Progenitor cell of endocrine pancreas (in vitro differentiated cells): ENCODE results near the gene TDO2. TPM values are rescaled to one million over a fixed set of nuclear protein-coding genes. Genes with fewer than 3 reads are reported as not detected.
A peak's percentile ranks its signal among the peaks of the same experiment; 100 is the strongest.
"Not testable (repeated sequence)": the region's sequence is repeated elsewhere in the genome, so short reads cannot be mapped to it uniquely, and the experiment has no call there.

ENCODE experiments used
- DNase-seq: peaks from one replicate; pipeline ENCODE4 v3.0.0; 2021; ENCODE audit warnings: low spot score; ENCODE audit not compliant: unreplicated experiment
- H3K27ac Mint-ChIP-seq: 2 replicates; pipeline ENCODE4 v1.8.0; 2021; ENCODE audit warnings: mild to moderate bottlenecking, moderate library complexity, mixed read lengths
- H3K27me3 Mint-ChIP-seq: 2 replicates; pipeline ENCODE4 v1.8.0; 2021; ENCODE audit warnings: mixed read lengths
- H3K36me3 Mint-ChIP-seq: 2 replicates; pipeline ENCODE4 v1.8.0; 2022; ENCODE audit warnings: mixed read lengths; ENCODE audit not compliant: insufficient read depth
- H3K4me1 Mint-ChIP-seq: 2 replicates; pipeline ENCODE4 v1.8.0; 2021; ENCODE audit warnings: low read depth, mixed read lengths
- H3K4me3 Mint-ChIP-seq: 2 replicates; pipeline ENCODE4 v1.8.0; 2021; ENCODE audit warnings: low read depth, mild to moderate bottlenecking, moderate library complexity, mixed read lengths
- H3K9me3 Mint-ChIP-seq: 2 replicates; pipeline ENCODE4 v1.8.0; 2021; ENCODE audit warnings: low read depth, mixed read lengths
- total RNA-seq: library from RNA; stranded (reverse); gene quantifications from 2 replicates; pipeline ENCODE4 v1.2.1, GENCODE V29; 2021
- TF ChIP-seq, protein P1 (sequence below): fragments of 200-600 bp; sonication (generic); IDR thresholded peaks from one replicate; pipeline ENCODE4 v1.5.0; 2021; ENCODE audit warnings: antibody characterized with exemption, mild to moderate bottlenecking; ENCODE audit not compliant: unreplicated experiment

The TDO2 gene
- total RNA-seq, 1 donor from 2014 or later, result 0.46 TPM

DNA sequence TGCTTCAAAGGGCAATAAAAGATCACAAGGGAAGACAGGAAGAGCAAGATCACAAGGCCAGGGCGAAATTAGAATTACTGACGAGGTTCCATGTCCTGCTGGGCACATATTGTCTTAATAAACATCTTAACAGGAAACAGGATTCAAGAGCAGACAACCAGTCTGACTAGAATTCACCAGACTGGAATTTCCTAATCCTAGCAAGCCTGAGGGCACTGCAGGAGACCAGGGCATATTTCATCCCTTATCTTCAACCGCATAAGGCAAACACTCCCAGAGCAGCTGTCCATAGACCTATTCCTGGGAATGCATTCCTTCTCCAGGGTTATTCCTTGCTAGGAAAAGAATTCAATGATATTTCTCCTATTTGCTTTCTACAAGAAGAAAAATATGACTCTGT, 12.4 kb upstream of the TDO2 start:
- Mint-ChIP-seq H3K27ac (no peak overlapping the region), H3K9me3 (peaks cover 15% of the 10 kb centered on the region), H3K36me3 (peaks cover 3% of the 10 kb centered on the region), H3K4me1 (peaks cover 9% of the 10 kb centered on the region), H3K27me3 (no peaks in the 10 kb centered on the region), H3K4me3 (no peak overlapping the region)
- no peak for DNase-seq
- TF ChIP-seq, protein P1, sequence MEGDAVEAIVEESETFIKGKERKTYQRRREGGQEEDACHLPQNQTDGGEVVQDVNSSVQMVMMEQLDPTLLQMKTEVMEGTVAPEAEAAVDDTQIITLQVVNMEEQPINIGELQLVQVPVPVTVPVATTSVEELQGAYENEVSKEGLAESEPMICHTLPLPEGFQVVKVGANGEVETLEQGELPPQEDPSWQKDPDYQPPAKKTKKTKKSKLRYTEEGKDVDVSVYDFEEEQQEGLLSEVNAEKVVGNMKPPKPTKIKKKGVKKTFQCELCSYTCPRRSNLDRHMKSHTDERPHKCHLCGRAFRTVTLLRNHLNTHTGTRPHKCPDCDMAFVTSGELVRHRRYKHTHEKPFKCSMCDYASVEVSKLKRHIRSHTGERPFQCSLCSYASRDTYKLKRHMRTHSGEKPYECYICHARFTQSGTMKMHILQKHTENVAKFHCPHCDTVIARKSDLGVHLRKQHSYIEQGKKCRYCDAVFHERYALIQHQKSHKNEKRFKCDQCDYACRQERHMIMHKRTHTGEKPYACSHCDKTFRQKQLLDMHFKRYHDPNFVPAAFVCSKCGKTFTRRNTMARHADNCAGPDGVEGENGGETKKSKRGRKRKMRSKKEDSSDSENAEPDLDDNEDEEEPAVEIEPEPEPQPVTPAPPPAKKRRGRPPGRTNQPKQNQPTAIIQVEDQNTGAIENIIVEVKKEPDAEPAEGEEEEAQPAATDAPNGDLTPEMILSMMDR, result no peak

DNA sequence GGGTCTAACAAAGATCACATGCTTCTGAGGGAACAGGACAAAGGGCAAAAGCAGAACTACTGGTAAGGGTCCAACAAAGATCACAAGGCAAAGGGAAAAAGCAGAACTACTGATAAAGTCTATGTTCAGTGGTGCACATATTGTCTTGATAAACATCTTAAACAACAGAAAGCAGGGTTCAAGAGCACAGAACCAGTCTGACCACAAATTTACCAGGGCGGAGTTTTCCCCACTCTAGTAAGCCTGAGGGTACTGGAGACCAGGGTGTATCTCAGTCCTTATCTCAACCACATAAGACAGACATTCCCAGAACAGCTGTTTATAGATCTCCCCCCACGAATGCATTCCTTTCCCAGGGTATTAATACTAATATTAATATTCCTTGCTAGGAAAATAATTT, 5.1 kb upstream of the TDO2 start:
- not testable (repeated sequence) for H3K36me3 Mint-ChIP-seq, H3K4me3 Mint-ChIP-seq, H3K27ac Mint-ChIP-seq, H3K4me1 Mint-ChIP-seq, H3K27me3 Mint-ChIP-seq, DNase-seq
- peaks cover 14% of the 10 kb centered on the region for H3K9me3 Mint-ChIP-seq

DNA sequence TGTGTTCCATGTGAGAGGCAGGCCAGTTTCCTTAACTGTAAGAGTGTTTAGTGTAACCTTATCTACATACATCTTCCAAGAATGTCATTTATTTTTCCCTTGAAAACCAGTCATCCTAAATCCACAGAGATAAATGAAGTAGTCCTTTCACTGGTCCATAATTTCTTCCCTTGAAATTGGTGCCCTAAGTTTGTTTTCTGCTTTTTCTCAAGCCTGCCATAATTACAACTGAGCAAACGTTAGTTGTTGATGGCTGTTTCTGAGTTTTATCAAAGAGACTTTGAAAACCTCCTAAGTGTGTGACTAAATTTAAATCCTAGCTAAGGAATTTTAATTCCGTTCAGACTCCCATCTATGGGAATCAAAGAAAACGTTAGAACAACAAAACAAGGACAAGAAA, 3.6 kb upstream of the TDO2 start:
- Mint-ChIP-seq H3K4me3 (no peak overlapping the region), H3K27ac (no peak overlapping the region), H3K4me1 (peaks cover 11% of the 10 kb centered on the region), H3K9me3 (peaks cover 11% of the 10 kb centered on the region), H3K27me3 (no peaks in the 10 kb centered on the region), H3K36me3 (peaks cover 6% of the 10 kb centered on the region)
- DNase-seq, result no peak
- TF ChIP-seq, protein P1, result no peak

DNA sequence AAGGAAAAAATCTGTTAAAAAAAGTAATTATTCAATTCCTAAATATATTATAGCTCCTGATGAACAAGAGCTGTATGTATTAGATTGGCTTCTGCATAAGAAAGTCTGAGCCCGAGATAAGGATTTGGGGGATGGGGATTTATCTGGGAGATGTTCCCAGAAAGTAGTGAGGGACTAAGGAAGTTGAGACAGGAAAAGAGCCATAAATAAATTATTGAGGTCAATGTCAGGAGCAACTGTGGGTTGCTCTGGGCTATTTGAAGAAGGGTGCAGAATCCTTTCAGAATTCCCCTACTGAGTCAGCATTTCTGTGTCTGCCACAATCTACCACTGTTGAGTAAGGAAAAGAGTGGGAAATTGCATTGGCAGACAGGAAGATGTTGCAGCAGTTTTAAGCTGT, 3.1 kb upstream of the TDO2 start:
- Mint-ChIP-seq H3K36me3 (peaks cover 5% of the 10 kb centered on the region), H3K4me3 (no peak overlapping the region), H3K27ac (peak overlapping the region; percentile 5), H3K27me3 (no peaks in the 10 kb centered on the region), H3K9me3 (peaks cover 11% of the 10 kb centered on the region), H3K4me1 (peaks cover 11% of the 10 kb centered on the region)
- TF ChIP-seq, protein P1, result no peak
- DNase-seq, result no peak

DNA sequence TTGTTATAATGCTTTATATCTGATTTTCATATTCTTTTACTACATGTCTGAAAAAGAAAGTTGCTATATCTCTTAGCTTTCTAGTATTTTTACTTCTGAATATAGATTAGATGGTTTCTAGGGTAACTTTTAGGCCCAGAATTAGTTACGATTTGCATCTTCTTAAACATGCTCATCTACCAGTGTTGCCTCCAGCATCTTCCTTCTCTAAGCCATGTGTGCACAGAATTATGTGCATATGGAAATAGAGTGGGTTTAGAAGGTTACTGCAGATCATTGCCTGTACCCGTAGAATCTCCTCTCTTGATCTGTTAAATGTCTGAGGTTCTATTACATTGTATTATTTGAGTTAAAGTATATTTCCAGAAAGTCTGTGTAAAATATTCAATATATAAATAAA, 2.5 kb upstream of the TDO2 start:
- H3K27me3 Mint-ChIP-seq, result no peaks in the 10 kb centered on the region
- H3K4me1 Mint-ChIP-seq, result peaks cover 11% of the 10 kb centered on the region
- TF ChIP-seq, protein P1, result no peak
- DNase-seq, result no peak
- no peak overlapping the region for H3K4me3 Mint-ChIP-seq
- H3K36me3 Mint-ChIP-seq, result peaks cover 3% of the 10 kb centered on the region
- peaks cover 8% of the 10 kb centered on the region for H3K9me3 Mint-ChIP-seq
- no peak overlapping the region for H3K27ac Mint-ChIP-seq

DNA sequence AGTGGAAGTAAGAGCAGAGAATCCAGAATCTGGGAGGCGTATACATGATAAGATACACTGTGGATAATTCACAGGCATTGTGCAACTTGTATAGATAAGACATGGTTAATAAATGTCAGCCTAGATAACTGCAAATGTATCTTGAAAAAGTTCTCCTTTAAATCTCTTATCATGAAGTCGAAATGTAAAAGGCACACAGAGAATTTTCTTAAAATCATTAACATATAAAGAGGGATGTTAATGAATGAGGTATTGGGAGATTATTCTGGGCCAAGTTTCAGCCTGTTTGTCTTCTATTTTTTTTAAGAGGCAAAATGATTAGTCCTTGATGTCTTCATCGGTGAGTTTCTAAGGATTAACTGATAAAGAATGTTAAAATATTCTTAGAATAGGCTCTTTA, 835 bp downstream of the TDO2 start:
- TF ChIP-seq, protein P1, result no peak
- H3K36me3 Mint-ChIP-seq, result no peaks in the 10 kb centered on the region
- no peak overlapping the region for H3K27ac Mint-ChIP-seq
- DNase-seq, result no peak
- H3K4me1 Mint-ChIP-seq, result peaks cover 11% of the 10 kb centered on the region
- H3K9me3 Mint-ChIP-seq, result no peaks in the 10 kb centered on the region
- peak overlapping the region; percentile 8 for H3K4me3 Mint-ChIP-seq
- no peaks in the 10 kb centered on the region for H3K27me3 Mint-ChIP-seq
